EH (cell line): ENCODE measurements around the gene SETD4.
A peak's percentile ranks its signal among the peaks of the same experiment; 100 is the strongest.
"Not testable (repeated sequence)": the region's sequence is repeated elsewhere in the genome, so short reads cannot be mapped to it uniquely, and the experiment has no call there.

Experiments used
- DNase-seq: peaks from one replicate; pipeline ENCODE4 v3.0.0-alpha.2; 2015; ENCODE audit warnings: low read depth

The SETD4 gene, protein sequence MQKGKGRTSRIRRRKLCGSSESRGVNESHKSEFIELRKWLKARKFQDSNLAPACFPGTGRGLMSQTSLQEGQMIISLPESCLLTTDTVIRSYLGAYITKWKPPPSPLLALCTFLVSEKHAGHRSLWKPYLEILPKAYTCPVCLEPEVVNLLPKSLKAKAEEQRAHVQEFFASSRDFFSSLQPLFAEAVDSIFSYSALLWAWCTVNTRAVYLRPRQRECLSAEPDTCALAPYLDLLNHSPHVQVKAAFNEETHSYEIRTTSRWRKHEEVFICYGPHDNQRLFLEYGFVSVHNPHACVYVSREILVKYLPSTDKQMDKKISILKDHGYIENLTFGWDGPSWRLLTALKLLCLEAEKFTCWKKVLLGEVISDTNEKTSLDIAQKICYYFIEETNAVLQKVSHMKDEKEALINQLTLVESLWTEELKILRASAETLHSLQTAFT

GRCh38 chr21:36060159-36060921 is at the start of gene SETD4:
SETD4 (minus strand) TSS chr21:36060526; CDS start chr21:36058888, 1,638 bp downstream.
- DNase-seq: peak; percentile 95

GRCh38 chr21:36109868-36110267 is 49.5 kb upstream of the SETD4 start:
- DNase-seq: no peak

GRCh38 chr21:36105327-36105842 is 45.1 kb upstream of the SETD4 start:
- DNase-seq: no peak

DNA sequence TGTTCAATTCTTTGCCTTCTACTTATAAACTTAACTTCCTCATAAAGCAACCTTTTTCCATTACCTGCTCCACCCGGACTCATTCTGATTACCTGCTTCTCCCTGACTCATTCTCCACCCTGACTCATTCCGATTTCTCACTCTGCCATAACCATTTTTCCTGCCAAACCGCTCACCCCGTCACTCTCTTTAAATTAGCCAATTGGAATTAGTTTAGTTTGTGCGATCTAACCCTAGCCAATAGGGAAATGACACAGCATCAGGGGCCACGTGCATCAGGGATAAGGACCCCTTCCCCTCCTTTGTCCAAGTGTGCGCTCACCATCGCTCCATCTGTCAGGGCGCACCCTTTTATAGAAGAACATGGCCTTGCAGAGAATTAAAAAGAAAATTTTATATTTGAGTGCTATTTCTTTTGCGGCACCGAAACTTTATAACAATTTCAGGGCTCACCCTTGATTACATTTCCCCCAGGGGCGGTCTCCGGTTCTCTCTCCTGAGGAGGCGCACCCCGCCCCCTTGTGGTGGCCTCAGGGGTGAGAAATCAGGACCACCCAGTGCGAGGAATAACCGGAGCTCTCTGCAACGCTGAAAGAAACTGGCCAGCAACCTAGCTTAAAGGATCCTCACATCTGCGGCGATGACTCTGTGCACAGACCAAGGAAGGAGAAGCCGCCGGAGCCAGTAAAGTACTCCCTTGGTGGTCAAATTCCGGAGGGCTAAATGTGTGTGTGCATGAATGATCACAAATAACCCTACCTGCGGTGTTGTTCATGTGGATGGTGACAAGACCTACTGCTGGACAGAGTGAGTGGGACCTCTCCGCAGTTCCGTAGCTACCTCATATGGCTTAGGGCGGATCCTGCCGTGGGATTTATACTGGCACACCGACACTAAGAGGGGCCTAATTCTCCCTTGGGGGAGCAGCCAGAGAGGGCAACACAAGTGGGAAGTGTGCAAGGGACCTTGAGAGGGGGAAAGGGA is 44.3 kb upstream of the SETD4 start:
- peak; percentile 38 for DNase-seq

GRCh38 chr21:36103434-36103833 is 43.1 kb upstream of the SETD4 start:
- no peak for DNase-seq

GRCh38 chr21:36100971-36101641 is 40.8 kb upstream of the SETD4 start:
- DNase-seq: no peak

DNA sequence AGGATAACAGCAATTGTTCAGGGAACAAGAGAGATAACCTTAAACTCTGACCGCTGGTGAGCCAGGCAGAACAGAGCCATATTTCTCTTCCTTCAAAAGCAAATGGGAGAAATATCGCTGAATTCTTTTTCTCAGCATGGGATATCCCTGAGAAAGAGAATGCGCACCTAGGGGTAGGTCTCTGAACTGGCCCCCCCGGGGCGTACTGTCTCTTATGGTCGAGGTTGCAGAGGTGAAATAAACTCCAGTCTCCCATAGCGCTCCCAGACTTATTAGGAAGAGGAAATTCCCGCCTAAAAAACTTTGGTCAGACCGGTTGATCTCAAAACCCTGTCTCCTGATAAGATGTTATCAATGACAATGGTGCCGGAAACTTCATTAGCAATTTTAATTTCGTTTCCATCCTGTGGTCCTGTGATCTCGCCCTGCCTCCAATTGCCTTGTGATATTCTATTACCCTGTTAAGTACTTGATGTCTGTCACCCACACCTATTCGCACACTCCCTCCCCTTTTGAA is 39.4 kb upstream of the SETD4 start:
- DNase-seq: not testable (repeated sequence)

GRCh38 chr21:36099000-36099399 is 38.7 kb upstream of the SETD4 start:
- DNase-seq: no peak

DNA sequence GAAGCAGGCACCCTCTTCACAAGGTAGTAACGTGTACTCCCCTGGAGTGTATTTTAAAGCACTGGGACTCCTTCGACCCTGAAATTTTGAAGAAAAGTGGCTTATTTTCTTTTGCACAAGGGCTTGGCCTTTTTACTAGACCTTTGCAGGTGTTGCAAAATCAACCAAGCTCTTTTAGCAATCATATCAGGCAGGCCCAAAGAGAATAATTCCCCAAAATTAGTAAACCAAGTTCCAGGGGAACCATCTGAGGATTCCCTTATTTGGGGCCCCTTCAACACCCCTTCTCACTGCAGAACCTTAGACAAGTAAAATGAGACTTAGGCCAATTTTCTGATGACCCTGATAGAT is 37.8 kb upstream of the SETD4 start:
- no peak for DNase-seq

DNA sequence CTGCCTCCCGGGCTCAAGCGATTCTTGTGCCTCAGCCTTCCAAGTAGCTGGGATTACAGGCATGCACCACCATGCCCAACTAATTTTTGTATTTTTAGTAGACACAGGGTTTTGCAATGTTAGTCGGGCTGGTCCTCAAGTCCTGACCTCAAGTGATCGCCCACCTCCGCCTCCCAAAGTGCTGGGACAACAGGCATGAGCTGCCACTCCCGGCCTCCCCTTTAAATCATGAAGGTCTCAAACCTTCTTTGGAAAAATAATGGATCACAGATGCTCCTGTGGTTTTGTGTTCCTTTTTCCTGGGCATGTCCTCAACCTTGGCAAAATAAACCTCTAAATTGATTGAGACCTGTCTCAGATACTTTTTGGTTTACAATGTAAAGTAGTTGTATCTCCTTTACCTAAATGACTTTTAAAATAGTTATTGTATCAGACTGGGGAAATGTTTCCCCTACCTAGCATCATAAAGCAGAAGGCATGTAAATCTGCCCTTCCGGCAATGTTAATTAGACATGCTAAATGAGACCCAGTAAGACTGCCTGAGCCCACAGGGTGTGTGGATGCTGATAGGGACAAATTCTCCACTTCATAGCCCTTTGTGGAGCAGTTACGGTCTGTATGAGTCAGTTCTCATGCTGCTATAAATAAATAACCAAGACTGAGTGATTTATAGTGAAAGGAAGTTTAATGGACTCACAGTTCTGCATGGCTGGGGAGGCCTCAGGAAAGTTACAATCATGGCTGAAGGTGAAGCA is 37.3 kb upstream of the SETD4 start:
- peak; percentile 72 for DNase-seq

DNA sequence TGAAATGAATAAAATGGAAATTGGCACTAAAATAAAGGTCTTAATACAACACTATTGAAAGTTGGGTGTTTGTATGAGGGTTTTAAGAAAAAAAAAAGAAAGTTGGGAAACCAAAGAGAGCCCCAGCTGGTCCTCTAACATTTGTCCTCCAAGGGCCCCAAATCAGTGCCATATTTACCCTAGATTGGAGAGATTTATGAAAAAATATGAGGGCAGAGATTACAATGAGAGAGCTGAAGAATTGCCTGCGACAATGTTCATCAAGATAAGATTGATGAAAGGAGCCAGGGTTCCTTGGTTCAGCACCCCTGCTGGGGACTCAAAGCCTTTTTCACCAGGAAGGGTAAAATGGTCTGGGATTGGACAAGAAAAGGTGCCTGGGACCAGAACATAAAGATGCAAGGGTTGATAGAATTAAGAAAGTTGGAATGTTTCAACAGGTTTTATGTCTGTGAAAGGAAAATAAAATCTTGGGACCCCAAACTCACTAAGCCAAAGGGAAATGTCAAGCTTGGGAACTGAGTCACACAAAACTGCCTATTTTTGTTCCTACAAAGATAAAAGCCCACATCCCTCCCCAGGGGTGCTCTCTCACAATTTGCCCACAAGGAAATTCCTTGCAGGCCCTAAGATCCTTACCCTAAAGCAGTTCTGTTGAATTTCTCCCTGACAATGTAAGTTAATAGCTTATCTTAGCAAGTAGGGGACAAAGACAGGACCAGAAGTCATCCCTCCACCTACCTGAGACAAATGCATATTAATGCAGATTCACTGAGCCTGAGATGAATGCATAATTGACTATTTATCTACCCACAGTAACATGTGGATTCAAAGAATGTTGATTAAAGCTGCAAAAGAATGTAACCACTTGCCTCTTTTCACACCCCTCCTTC is 36.3 kb upstream of the SETD4 start:
- DNase-seq: no peak

DNA sequence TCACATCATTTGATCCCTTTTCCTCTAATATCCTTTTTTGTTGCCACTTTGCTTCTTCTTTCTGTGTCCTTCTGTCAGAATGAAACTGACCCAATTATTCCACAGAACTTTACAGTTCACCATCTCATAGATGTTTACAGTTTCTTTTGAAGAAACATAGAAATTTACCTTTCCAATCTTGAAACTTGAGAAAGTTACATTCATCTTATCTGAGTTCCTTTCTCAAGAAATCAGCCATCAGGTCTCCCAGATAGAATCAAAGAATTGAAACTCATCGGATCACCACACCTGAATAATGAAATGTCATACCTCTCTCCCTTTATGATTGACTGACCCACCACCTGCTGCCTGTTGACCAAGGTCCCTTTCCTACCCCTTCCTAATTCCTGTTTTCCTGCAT is 33.2 kb upstream of the SETD4 start:
- no peak for DNase-seq

DNA sequence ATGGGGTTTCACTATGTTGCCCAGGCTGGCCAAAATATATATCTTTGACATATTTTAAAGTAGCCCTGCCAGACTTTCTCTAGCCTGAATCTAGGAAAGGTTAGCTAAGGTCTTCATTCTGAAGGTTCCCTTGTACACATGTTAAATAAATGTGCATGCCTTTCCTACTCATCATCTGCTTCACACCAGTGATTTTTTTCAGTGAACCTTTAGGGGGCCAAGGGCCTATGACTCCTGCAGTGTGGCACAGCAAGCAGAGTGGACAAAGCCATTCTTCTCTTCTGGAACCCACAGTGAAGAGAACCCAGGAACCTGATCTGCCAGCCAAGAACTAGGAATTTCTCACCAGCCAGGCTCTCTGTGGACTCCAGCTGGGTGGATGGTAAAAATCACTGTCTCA is 32.4 kb upstream of the SETD4 start:
- DNase-seq: peak; percentile 41

- DNase-seq: no peak
These were observed 29.6 kb upstream of the SETD4 start for GRCh38 chr21:36089946-36090345.

DNA sequence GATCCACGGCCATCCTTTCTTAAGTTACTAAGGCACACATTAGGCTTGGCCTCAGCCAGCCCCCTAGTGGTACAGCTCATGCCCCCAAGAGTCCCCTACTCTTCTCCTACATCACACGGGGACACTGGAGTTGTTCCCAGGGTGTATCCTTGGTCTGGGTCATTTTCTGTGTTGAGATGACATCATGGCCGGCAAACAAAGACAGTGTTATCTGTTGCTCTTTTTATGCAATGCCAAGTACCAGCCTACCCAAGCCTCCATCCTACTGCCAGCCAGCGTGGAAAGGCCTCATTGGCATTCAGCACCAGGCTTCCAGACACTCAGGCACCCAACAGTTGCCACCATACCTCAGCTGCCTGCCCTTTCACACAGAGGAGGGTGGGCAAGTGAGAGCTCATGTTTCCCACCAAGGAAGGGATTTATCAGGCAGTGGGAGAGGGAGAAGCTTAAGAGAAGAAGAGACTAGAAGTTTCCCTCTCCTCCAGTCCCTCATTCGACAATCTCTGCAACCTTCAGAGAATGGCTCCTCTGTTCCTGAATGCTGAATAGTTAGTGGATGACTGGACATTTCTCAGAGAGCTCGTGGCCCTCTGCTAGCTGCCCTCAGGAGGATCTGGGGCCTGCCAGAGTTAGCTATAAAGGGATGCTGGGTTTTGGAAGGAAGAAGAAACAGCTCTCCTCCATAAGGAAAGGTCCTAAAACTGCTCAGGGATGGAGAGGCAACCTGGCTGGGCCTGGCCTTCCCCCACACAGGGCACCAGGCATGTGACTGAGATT is 27.2 kb upstream of the SETD4 start:
- DNase-seq: peak; percentile 49

DNA sequence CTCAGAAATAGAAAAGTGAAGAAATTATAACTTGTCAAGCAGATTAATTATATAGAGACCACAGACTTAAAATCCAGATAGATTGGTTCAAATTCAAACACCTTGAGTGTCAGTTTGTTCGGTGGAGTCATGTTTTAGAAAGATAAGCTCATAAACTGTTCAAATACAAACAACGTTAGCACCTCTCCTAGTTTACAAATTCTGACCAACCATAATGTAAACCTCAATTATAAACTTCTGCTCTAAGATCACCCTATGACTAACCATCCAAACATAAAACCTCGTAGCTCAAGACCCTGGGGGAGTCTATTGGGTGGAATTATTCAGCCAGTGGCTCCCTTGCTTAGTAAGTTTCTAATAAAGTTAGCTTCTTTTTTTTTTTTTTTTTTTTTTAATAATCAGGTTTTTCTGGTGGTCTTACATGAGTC is 21.9 kb upstream of the SETD4 start:
- DNase-seq: peak; percentile 20

DNA sequence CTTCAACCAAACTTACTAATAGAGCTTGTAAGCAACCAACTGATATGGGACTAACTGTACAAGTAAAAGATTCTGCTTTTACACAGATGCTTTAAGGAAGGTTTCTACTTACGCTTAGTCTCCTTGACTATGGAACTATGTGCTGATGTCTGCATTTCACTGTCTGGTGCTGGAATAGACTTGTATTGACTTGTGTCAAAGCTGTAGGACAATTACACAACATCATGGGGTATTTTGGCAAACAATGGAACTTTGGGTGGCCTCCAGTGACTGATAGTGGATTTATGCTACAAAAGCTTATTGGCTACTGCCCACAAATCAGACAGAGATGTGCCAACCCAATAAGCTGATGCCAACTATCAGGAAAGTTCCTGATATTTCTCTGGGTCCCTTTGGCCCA is 20.1 kb upstream of the SETD4 start:
- DNase-seq: no peak

GRCh38 chr21:36079671-36080070 is 19.3 kb upstream of the SETD4 start:
- no peak for DNase-seq
